GM19193 (cell line): ENCODE results near the gene IGSF21.

Source experiments
- POLR2A ChIP-seq: IDR thresholded peaks from 4 replicates; pipeline ENCODE4 v1.6.1; 2011; ENCODE audit not compliant: insufficient read depth, insufficient read length; ENCODE audit errors: extremely low read depth

Gene IGSF21

GRCh38 chr1:18385239-18385790 lies 277.7 kb downstream of the IGSF21 start:
- no peak for TF ChIP-seq POLR2A

GRCh38 chr1:18386591-18386990 lies 279.0 kb downstream of the IGSF21 start:
- TF ChIP-seq POLR2A = no peak

GRCh38 chr1:18387307-18387706 lies 279.7 kb downstream of the IGSF21 start:
- TF ChIP-seq POLR2A = no peak

GRCh38 chr1:18390953-18391352 lies 283.4 kb downstream of the IGSF21 start:
- no peak for TF ChIP-seq POLR2A

GRCh38 chr1:18394563-18395156 lies 287.1 kb downstream of the IGSF21 start:
- no peak for TF ChIP-seq POLR2A

- TF ChIP-seq POLR2A = no peak
These were observed 288.8 kb downstream of the IGSF21 start for GRCh38 chr1:18396247-18396980.

- no peak for TF ChIP-seq POLR2A
These were observed 290.0 kb downstream of the IGSF21 start for GRCh38 chr1:18397641-18398040.

GRCh38 chr1:18398791-18399530 lies 291.4 kb downstream of the IGSF21 start:
- TF ChIP-seq POLR2A = no peak

GRCh38 chr1:18400347-18401102 lies 292.9 kb downstream of the IGSF21 start:
- no peak for TF ChIP-seq POLR2A

- TF ChIP-seq POLR2A = no peak
These were observed 294.3 kb downstream of the IGSF21 start for GRCh38 chr1:18401921-18402320.

GRCh38 chr1:18404460-18404859 lies 296.9 kb downstream of the IGSF21 start:
- TF ChIP-seq POLR2A = no peak

- TF ChIP-seq POLR2A = no peak
These were observed 299.8 kb downstream of the IGSF21 start for GRCh38 chr1:18407166-18408045.

GRCh38 chr1:18408656-18409370 lies 301.2 kb downstream of the IGSF21 start:
- no peak for TF ChIP-seq POLR2A
